Lower lobe of right lung (tissue), 2 donors: ENCODE data around the gene NECAB3. TPM values are rescaled to one million over a fixed set of nuclear protein-coding genes. Genes with fewer than 3 reads are reported as not detected.

ENCODE experiments used
- ATAC-seq, 2 donors: fragments of 200-7000 bp; cut with Tn5 transposase; one replicate each; pipeline ENCODE4 v1.9.1; 2020 to 2022; ENCODE audit warnings: mild to moderate bottlenecking in 2 of 2, moderate library complexity in 2 of 2
- DNase-seq: peaks from one replicate; pipeline ENCODE4 v3.0.0-alpha.2; 2020
- H3K27ac ChIP-seq: fragments of 200-600 bp; one replicate; pipeline ENCODE4 v1.8.0; 2022
- H3K27me3 ChIP-seq: fragments of 200-600 bp; one replicate; pipeline ENCODE4 v1.8.0; 2022; ENCODE audit warnings: low read depth
- H3K36me3 ChIP-seq: fragments of 200-600 bp; one replicate; pipeline ENCODE4 v1.8.0; 2022; ENCODE audit warnings: mild to moderate bottlenecking
- H3K4me1 ChIP-seq: fragments of 200-600 bp; one replicate; pipeline ENCODE4 v1.8.0; 2022
- H3K4me3 ChIP-seq: fragments of 200-600 bp; one replicate; pipeline ENCODE4 v1.8.0; 2022; ENCODE audit warnings: mild to moderate bottlenecking
- H3K9me3 ChIP-seq: fragments of 200-600 bp; one replicate; pipeline ENCODE4 v1.8.0; 2022
- intact Hi-C: fragments of 100-400 bp; cut with DNase I; formaldehyde crosslinking; loops from one replicate; pipeline ENCODE4 v1.11.0; 2022
- total RNA-seq: library from RNA; stranded (reverse); fragmentation: NEBNext Ultra II Directional; extraction: Animal tissue kit (Norgen Biotek cat#: 25700); gene quantifications from one replicate; pipeline ENCODE4 v1.2.1, GENCODE V29; 2021
- TF ChIP-seq, protein P1 (sequence below): fragments of 200-600 bp; IDR thresholded peaks from one replicate; pipeline ENCODE4 v1.8.0; 2022; ENCODE audit warnings: antibody characterized with exemption, mild to moderate bottlenecking
- donor health status: DM: no; HTN: yes; CAD: no; lungs with severe emphysema.

Gene NECAB3
- total RNA-seq, 1 donor from 2014 or later: 60.3 TPM

DNA sequence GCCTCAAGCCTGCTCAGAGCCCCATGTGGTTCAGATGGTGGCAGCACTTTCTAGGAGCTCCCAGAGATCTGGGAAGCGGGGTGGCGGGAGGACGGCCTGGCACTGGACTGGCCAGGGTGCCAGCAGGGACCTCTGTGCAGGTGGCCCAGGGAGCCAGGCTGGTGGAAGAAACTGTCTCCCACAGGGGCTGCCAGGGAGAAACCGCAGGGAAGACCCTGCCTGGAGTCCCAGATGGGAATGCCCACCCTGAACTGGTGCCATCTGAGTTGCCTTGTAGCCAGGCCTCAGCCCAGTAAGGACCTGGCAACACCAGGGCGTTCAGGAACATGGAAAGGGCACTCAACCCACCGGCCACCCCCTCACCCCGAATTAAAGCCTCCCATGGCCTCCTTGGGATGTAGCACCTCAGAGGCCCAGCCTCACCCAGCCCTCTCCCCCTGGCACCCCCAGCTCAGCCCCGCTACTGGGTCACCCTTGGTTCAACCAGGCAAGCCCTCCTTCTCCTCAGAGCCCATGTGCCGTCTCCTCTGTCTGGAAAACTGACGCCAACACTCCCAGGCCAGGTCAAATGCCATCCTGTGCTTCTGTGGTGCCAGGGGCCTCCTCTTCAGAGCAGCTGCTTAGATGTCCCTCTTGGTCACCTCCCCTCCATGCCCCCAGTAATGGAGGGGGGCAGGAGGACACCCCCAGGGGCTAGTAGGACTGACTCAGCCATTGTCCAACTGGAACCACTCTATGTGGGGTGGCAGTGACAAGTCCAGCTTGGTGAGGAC is 18.0 kb downstream of the NECAB3 start:
- H3K9me3 ChIP-seq: no peaks in the 10 kb centered on the region
- H3K4me1 ChIP-seq: peaks cover 11% of the 10 kb centered on the region
- H3K27ac ChIP-seq: no peak overlapping the region
- no peaks in the 10 kb centered on the region for H3K27me3 ChIP-seq
- TF ChIP-seq, protein P1, sequence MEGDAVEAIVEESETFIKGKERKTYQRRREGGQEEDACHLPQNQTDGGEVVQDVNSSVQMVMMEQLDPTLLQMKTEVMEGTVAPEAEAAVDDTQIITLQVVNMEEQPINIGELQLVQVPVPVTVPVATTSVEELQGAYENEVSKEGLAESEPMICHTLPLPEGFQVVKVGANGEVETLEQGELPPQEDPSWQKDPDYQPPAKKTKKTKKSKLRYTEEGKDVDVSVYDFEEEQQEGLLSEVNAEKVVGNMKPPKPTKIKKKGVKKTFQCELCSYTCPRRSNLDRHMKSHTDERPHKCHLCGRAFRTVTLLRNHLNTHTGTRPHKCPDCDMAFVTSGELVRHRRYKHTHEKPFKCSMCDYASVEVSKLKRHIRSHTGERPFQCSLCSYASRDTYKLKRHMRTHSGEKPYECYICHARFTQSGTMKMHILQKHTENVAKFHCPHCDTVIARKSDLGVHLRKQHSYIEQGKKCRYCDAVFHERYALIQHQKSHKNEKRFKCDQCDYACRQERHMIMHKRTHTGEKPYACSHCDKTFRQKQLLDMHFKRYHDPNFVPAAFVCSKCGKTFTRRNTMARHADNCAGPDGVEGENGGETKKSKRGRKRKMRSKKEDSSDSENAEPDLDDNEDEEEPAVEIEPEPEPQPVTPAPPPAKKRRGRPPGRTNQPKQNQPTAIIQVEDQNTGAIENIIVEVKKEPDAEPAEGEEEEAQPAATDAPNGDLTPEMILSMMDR: no peak
- intact Hi-C loops: no loop called here
- H3K36me3 ChIP-seq: peaks cover 24% of the 10 kb centered on the region
- H3K4me3 ChIP-seq: no peak overlapping the region
- no peak for ATAC-seq
- peak; percentile 23 for DNase-seq

DNA sequence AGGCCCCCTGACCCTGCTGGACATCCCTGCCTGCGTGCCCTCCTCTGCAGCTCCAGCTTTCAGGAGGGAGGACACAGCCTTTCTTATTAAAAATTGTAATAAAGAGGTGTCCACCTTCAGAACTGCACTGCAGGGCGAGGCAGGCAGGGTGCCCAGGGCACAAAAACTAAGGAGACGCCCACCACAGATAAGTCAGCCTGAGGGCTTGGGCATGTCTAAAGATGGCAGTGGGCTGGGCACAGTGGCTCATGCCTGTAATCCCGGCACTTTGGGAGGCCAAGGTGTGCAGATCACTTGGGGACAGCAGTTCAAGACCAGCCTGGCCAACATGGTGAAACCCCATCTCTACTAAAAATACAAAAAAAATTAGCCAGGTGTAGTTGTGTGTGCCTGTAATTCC is 19.1 kb downstream of the NECAB3 start:
- Histone ChIP-seq H3K27ac (no peak overlapping the region), H3K4me3 (no peak overlapping the region), H3K4me1 (peaks cover 11% of the 10 kb centered on the region), H3K9me3 (no peaks in the 10 kb centered on the region), H3K27me3 (no peaks in the 10 kb centered on the region), H3K36me3 (peaks cover 20% of the 10 kb centered on the region)
- intact Hi-C loops: no loop called here
- TF ChIP-seq, protein P1: no peak
- ATAC-seq (no peak), DNase-seq (no peak)

DNA sequence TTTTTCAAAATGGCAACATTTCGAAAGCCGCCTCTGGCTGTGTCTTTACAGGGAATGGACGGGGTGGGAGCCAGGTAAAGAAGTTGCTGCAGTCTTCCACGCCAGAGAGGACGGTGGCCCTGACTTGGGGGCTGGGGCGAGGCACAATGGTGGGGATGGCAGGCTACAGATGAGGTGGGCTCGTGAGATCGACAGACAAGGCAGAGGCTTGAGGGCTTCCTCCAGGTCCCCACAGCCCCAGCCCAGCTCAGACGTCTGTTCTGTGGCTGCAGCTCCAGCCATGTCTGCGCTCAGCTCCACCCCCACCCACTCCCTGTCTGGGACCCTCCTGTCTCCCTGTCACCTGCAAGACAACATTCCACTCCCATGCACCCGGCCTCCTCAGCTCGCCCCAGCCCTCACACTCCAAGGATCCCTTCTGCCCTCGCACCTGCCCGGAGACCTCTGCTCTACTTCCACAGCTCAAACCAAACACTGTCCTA is 19.5 kb downstream of the NECAB3 start:
- peaks cover 11% of the 10 kb centered on the region for H3K4me1 ChIP-seq
- H3K27ac ChIP-seq: no peak overlapping the region
- no peak overlapping the region for H3K4me3 ChIP-seq
- TF ChIP-seq, protein P1: no peak
- intact Hi-C loops: no loop called here
- H3K9me3 ChIP-seq: no peaks in the 10 kb centered on the region
- no peaks in the 10 kb centered on the region for H3K27me3 ChIP-seq
- H3K36me3 ChIP-seq: peaks cover 16% of the 10 kb centered on the region
- ATAC-seq (no peak), DNase-seq (peak; percentile 40)

DNA sequence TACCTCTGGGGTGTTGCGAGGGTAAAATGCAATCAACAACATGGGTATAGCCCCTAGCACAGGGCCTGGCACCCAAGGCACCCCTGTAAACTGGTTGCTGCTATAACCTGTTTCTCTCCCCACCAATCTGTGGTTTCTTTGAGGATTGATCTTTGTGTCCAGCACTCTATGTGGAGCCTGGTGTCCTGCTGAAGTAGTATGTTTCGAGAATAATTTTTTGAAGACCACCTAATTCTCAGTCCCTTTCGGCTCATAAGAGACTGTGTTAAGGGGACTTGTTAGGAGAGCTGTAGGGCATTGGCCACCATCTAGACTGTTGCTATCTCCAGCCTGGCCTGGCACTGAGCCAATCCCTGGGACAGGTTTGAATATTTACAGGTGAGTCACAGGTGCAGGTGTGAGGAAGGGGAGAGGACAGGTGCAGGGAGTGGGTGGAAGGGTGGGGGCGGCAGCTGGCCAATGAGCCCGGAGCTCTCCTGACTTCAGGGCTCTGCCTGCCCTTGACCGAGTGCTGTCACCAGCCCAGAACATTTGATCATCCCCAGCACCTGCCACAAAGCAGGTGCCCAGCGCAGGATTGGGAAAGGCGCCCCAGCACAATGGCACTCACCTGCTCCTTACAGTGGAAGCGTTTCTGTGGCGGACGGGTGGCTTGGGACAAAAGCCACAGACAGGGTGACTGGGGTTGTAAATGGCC is 20.2 kb downstream of the NECAB3 start:
- DNase-seq (peak; percentile 80), ATAC-seq (peak; percentile 67 to 74)
- Histone ChIP-seq H3K27ac (no peak overlapping the region), H3K4me3 (no peak overlapping the region), H3K36me3 (peaks cover 9% of the 10 kb centered on the region), H3K27me3 (no peaks in the 10 kb centered on the region), H3K4me1 (peaks cover 15% of the 10 kb centered on the region), H3K9me3 (no peaks in the 10 kb centered on the region)
- intact Hi-C loops: no loop called here
- TF ChIP-seq, protein P1: no peak

DNA sequence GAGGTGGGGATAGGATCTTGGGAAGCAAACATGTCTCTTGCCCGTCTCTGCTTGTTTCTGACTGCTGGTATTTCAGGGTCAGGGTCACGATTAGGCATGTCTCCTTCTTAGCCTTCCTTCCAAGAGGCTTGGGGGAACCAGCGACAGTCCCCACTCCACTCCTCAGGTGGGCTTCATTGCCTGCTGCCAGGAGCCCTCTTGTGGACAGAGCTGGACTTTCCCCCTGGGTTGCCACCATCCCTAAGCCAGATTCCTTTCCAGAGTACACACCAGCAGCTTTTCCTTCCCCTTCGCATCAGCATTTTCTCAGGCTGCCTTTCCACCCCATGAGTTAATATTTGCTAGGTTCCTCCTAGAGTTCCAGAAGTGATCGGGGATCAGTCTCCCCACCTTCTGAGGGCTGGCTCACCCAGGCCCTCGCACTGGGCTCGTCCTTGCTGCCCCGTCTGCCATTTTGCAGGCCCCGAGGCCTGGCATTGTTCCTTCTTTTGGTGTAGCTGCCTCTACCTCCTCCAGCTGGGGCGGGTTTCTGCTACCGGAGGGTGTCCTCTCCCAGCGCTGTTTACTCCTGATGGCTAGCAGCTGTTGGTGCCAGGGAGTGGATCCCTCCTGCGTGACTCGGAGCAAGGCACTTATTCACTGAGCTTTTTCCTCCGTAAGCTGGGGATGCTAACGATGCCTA is 20.9 kb downstream of the NECAB3 start:
- Histone ChIP-seq H3K4me1 (peaks cover 22% of the 10 kb centered on the region), H3K9me3 (no peaks in the 10 kb centered on the region), H3K4me3 (no peak overlapping the region), H3K36me3 (peaks cover 5% of the 10 kb centered on the region), H3K27me3 (no peaks in the 10 kb centered on the region), H3K27ac (no peak overlapping the region)
- peak; percentile 65 for ATAC-seq
- TF ChIP-seq, protein P1: peak; percentile 68
- DNase-seq: no peak
- intact Hi-C loops: no loop called here
